Tibial nerve (tissue), 3 donors: ENCODE data around the gene CXorf58.

Source experiments
- POLR2A ChIP-seq, 2 donors: fragments of 450-650 bp; IDR thresholded peaks; one replicate each; pipeline ENCODE4 v1.6.1; 2017; ENCODE audit warnings: antibody characterized with exemption in 2 of 2, mild to moderate bottlenecking in 2 of 2, moderate library complexity in 2 of 2
- TF ChIP-seq, protein P1 (sequence below), 5 experiments: fragments of 200-600 bp in 3 of 5; fragments of 450-650 bp in 2 of 5; sonication (generic) in 3 of 5; IDR thresholded peaks; one replicate each; pipeline ENCODE4 v1.5.1; 2016 to 2019; ENCODE audit warnings: antibody characterized with exemption in 5 of 5, mild to moderate bottlenecking in 3 of 5, moderate library complexity in 2 of 5

DNA sequence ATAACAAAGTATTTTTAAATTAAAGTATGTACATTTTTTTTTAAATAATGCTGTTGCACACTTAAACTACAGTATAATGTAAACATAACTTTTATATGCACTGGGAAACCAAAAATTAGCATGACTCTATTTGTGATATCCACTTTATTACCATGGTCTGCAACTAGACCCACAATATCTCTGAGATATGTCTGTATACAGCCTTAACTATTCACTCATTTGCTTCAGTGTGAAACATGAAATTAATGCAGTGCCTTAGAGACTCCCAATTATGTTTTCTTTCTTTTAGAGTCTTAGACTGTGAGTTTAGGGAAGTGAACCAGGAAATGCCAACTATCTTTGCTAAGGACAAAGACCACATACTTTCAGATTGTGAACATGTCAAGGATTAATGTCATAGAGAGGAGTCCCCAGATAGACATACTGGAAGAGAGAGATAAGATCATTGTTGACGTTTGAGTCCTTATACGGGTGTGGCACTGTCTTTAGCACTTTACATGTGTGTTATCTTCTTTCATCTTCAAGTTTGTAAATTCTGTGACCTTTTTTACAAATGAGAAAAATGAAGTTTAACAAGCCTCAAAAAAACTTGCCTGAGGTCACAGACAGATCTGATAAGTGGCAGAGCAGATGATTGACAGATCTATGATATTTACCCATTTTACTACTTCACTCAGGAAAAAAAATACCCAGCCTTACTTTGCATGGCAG, 23.2 kb downstream of the CXorf58 start:
- TF ChIP-seq POLR2A (IDR thresholded peaks at IDR 0.05) = no peak
- TF ChIP-seq, protein P1, sequence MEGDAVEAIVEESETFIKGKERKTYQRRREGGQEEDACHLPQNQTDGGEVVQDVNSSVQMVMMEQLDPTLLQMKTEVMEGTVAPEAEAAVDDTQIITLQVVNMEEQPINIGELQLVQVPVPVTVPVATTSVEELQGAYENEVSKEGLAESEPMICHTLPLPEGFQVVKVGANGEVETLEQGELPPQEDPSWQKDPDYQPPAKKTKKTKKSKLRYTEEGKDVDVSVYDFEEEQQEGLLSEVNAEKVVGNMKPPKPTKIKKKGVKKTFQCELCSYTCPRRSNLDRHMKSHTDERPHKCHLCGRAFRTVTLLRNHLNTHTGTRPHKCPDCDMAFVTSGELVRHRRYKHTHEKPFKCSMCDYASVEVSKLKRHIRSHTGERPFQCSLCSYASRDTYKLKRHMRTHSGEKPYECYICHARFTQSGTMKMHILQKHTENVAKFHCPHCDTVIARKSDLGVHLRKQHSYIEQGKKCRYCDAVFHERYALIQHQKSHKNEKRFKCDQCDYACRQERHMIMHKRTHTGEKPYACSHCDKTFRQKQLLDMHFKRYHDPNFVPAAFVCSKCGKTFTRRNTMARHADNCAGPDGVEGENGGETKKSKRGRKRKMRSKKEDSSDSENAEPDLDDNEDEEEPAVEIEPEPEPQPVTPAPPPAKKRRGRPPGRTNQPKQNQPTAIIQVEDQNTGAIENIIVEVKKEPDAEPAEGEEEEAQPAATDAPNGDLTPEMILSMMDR (IDR thresholded peaks at IDR 0.05) = no peak
